HEK293T (cell line): ENCODE data around the gene TOMM5.

Experiments
- CTCF ChIA-PET: fragments of 350-600 bp; formaldehyde crosslinking; extraction: SDS; loops from one replicate; lab custom pipeline; 2021; ENCODE audit warnings: antibody characterized with exemption, inconsistent platforms; lab: Yijun Ruan, JAX
- POLR2A ChIA-PET: fragments of 350-600 bp; formaldehyde crosslinking; extraction: SDS; loops from one replicate; lab custom pipeline; 2020; ENCODE audit warnings: antibody characterized with exemption, inconsistent platforms; lab: Yijun Ruan, JAX
- DNase-seq: peaks from one replicate; pipeline ENCODE4 v3.0.0; 2012; ENCODE audit warnings: mixed read lengths; ENCODE audit errors: extremely low spot score
- ARNT ChIP-seq: fragments of 450-650 bp; IDR thresholded peaks from 2 replicates; pipeline ENCODE4 v1.6.1; 2017; ENCODE audit warnings: mild to moderate bottlenecking
- BHLHE40 ChIP-seq: fragments of 450-650 bp; IDR thresholded peaks from 2 replicates; pipeline ENCODE4 v1.6.1; 2016; ENCODE audit warnings: mild to moderate bottlenecking, moderate library complexity, borderline replicate concordance
- CTBP1 ChIP-seq: fragments of 450-650 bp; IDR thresholded peaks from 2 replicates; pipeline ENCODE4 v1.6.1; 2016; ENCODE audit warnings: borderline replicate concordance
- ELF4 ChIP-seq: fragments of 450-650 bp; IDR thresholded peaks from 2 replicates; pipeline ENCODE4 v1.6.1; 2017; ENCODE audit warnings: antibody characterized with exemption
- FOXA1 ChIP-seq: fragments of 450-650 bp; IDR thresholded peaks from 2 replicates; pipeline ENCODE4 v1.6.1; 2016; ENCODE audit warnings: mild to moderate bottlenecking
- FOXK2 ChIP-seq: fragments of 450-650 bp; IDR thresholded peaks from 2 replicates; pipeline ENCODE4 v1.6.1; 2016; ENCODE audit warnings: mild to moderate bottlenecking
- FOXM1 ChIP-seq: fragments of 450-650 bp; IDR thresholded peaks from 2 replicates; pipeline ENCODE4 v1.6.1; 2017; ENCODE audit warnings: mild to moderate bottlenecking, borderline replicate concordance
- HDGF ChIP-seq: fragments of 450-650 bp; IDR thresholded peaks from 2 replicates; pipeline ENCODE4 v1.6.1; 2017; ENCODE audit warnings: antibody characterized with exemption, borderline replicate concordance
- L3MBTL2 ChIP-seq: fragments of 450-650 bp; conservative IDR thresholded peaks from 2 replicates; pipeline ENCODE4 v1.6.1; 2016; ENCODE audit warnings: mild to moderate bottlenecking
- LEF1 ChIP-seq: fragments of 450-650 bp; IDR thresholded peaks from 2 replicates; pipeline ENCODE4 v1.6.1; 2017; ENCODE audit warnings: mild to moderate bottlenecking, borderline replicate concordance
- NFRKB ChIP-seq: fragments of 450-650 bp; IDR thresholded peaks from 2 replicates; pipeline ENCODE4 v1.6.1; 2016; ENCODE audit warnings: mild to moderate bottlenecking, moderate library complexity
- PKNOX1 ChIP-seq: fragments of 450-650 bp; IDR thresholded peaks from 2 replicates; pipeline ENCODE4 v1.6.1; 2016
- SP1 ChIP-seq: fragments of 450-650 bp; IDR thresholded peaks from 2 replicates; pipeline ENCODE4 v1.6.1; 2017
- SUZ12 ChIP-seq: fragments of 450-650 bp; IDR thresholded peaks from 2 replicates; pipeline ENCODE4 v1.6.1; 2016; ENCODE audit warnings: mild to moderate bottlenecking
- TARDBP ChIP-seq: fragments of 450-650 bp; IDR thresholded peaks from 2 replicates; pipeline ENCODE4 v1.6.1; 2016
- ZNF384 ChIP-seq: fragments of 450-650 bp; IDR thresholded peaks from 2 replicates; pipeline ENCODE4 v1.6.1; 2016

The TOMM5 gene

GRCh38 chr9:37619806-37620205 lies 27.4 kb upstream of the TOMM5 start:
- CTCF ChIA-PET: no interaction called here
- DNase-seq: no peak
- POLR2A ChIA-PET: no interaction called here
- TF ChIP-seq HDGF (no peak), TARDBP (no peak), CTBP1 (no peak), FOXM1 (no peak), FOXK2 (no peak), FOXA1 (no peak), BHLHE40 (no peak), ARNT (no peak), ELF4 (no peak), SUZ12 (no peak)

DNA sequence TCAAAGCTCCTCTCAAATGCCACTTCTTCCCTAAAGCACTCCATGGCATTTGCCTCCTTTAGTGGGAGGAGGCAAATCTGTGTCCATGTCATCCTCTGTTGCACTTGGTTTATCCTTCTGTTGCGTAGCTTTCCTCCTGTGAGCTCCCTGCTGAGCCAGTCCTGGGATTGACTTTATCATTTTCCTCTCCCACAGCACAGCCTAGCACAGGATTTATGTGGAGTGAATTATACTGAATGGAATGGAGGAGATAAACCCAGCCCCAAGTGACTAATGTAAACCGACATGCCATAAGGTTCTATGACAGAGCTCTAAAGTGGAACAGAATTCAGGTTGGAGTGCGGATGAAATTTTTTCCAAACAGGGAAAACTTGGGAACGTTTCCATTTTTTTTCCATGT lies 26.4 kb upstream of the TOMM5 start:
- DNase-seq: no peak
- ChIA-PET POLR2A (no interaction called here), CTCF (no interaction called here)
- TF ChIP-seq HDGF (no peak), ZNF384 (no peak), FOXM1 (no peak), LEF1 (no peak), FOXA1 (no peak), ARNT (no peak), NFRKB (no peak), ELF4 (no peak), SP1 (no peak), FOXK2 (no peak), CTBP1 (no peak), BHLHE40 (no peak), L3MBTL2 (no peak)

DNA sequence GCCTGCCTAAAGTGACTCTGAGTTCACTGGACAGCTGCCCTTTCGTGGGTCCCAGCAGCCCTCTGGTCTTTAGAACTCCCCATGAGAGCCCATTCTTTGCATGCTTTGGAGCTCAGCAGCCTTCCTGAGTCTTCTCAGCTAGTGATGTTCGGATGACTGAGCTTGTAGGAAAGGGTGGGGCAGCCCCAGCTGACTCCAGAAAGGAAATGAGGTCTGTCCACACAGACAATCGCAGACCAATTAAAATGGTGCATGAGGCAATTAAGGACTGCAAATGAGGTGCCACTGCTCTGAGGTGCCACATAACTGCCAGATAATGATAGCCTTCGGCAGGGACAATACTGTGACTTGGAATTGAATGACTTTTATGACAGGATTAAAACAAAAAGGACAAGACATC lies 25.4 kb upstream of the TOMM5 start:
- TF ChIP-seq FOXA1: no peak
- TF ChIP-seq BHLHE40: no peak
- no peak for TF ChIP-seq ZNF384
- TF ChIP-seq FOXK2: no peak
- TF ChIP-seq L3MBTL2: no peak
- no peak for TF ChIP-seq ARNT
- TF ChIP-seq HDGF: no peak
- TF ChIP-seq LEF1: no peak
- TF ChIP-seq TARDBP: no peak
- no peak for TF ChIP-seq SUZ12
- no peak for TF ChIP-seq SP1
- TF ChIP-seq FOXM1: no peak
- no peak for TF ChIP-seq PKNOX1
- no peak for TF ChIP-seq ELF4
- TF ChIP-seq CTBP1: no peak
- no peak for TF ChIP-seq NFRKB
- ChIA-PET CTCF (no interaction called here), POLR2A (no interaction called here)
- no peak for DNase-seq

- no peak for DNase-seq
- ChIA-PET CTCF (no interaction called here), POLR2A (no interaction called here)
- TF ChIP-seq FOXK2 (no peak), ARNT (no peak), LEF1 (no peak), ELF4 (no peak), FOXM1 (no peak), FOXA1 (no peak), SP1 (no peak), CTBP1 (no peak), HDGF (no peak), L3MBTL2 (no peak), TARDBP (no peak), ZNF384 (no peak), PKNOX1 (no peak), NFRKB (no peak)
Measured at GRCh38 chr9:37617161-37617560, 24.8 kb upstream of the TOMM5 start.

GRCh38 chr9:37611961-37612360 lies 19.6 kb upstream of the TOMM5 start:
- TF ChIP-seq NFRKB: no peak
- no peak for TF ChIP-seq BHLHE40
- no peak for TF ChIP-seq CTBP1
- no peak for TF ChIP-seq HDGF
- TF ChIP-seq ARNT: no peak
- TF ChIP-seq FOXA1: no peak
- TF ChIP-seq SUZ12: no peak
- TF ChIP-seq FOXM1: no peak
- TF ChIP-seq ZNF384: no peak
- no peak for TF ChIP-seq SP1
- no peak for DNase-seq
- ChIA-PET CTCF (no interaction called here), POLR2A (no interaction called here)

- TF ChIP-seq FOXK2 (no peak), ZNF384 (no peak), NFRKB (no peak), SP1 (no peak), BHLHE40 (no peak), ARNT (no peak), LEF1 (no peak), ELF4 (no peak), SUZ12 (no peak), L3MBTL2 (no peak), PKNOX1 (no peak), FOXA1 (no peak), CTBP1 (no peak), FOXM1 (no peak), HDGF (no peak), TARDBP (no peak)
- CTCF ChIA-PET: no interaction called here
- DNase-seq: no peak
- POLR2A ChIA-PET: no interaction called here
Measured at GRCh38 chr9:37611014-37611413, 18.6 kb upstream of the TOMM5 start.
